H1 (cell line): ENCODE data around the gene LHX2. TPM values are rescaled to one million over a fixed set of nuclear protein-coding genes. Genes with fewer than 3 reads are reported as not detected.

ENCODE experiments used
- CTCF ChIA-PET: fragments of 300-600 bp; sonication (Branson Sonifier 250); formaldehyde crosslinking; loops from one replicate; lab custom pipeline; 2021; ENCODE audit not compliant: partially characterized antibody; lab: Charles Lee
- POLR2A ChIA-PET: fragments of 300-600 bp; sonication (Branson Sonifier 250); formaldehyde crosslinking; loops from one replicate; lab custom pipeline; 2021; ENCODE audit warnings: inconsistent platforms; ENCODE audit not compliant: partially characterized antibody; lab: Charles Lee
- DNase-seq, 2 experiments: peaks; one replicate each; pipeline versions ENCODE4 v3.0.0 to v3.0.0-alpha.2; 2010 to 2022; ENCODE audit warnings: low spot score in 2 of 2, low read depth in 1 of 2, mixed read lengths in 1 of 2
- FAIRE-seq: peaks from 2 replicates; lab custom pipeline; 2011; peaks lifted over from hg19 to GRCh38; lab: Jason Lieb, UNC
- H2AFZ ChIP-seq: 2 replicates; pipeline ENCODE4 v1.8.1; 2012; ENCODE audit warnings: low read length, inconsistent platforms
- H2AK5ac ChIP-seq: 2 replicates; pipeline ENCODE4 v1.6.1; 2013; ENCODE audit warnings: low read depth, low read length
- H2BK120ac ChIP-seq: replicated peaks from 2 replicates; pipeline ENCODE3; 2013; ENCODE audit warnings: low read depth, low read length, inconsistent platforms
- H2BK12ac ChIP-seq: 2 replicates; pipeline ENCODE4 v1.6.1; 2013; ENCODE audit warnings: low read depth, low read length
- H2BK15ac ChIP-seq: 2 replicates; pipeline ENCODE4 v1.6.1; 2013; ENCODE audit warnings: low read length
- H2BK20ac ChIP-seq: 2 replicates; pipeline ENCODE4 v1.6.1; 2013; ENCODE audit warnings: low read length
- H2BK5ac ChIP-seq: 2 replicates; pipeline ENCODE4 v1.6.1; 2013; ENCODE audit warnings: low read depth, low read length
- H3K14ac ChIP-seq: 2 replicates; pipeline ENCODE4 v1.6.1; 2013; ENCODE audit warnings: inconsistent platforms; ENCODE audit not compliant: insufficient read length
- H3K18ac ChIP-seq: 2 replicates; pipeline ENCODE4 v1.6.1; 2013; ENCODE audit warnings: low read length; ENCODE audit errors: extremely low read depth
- H3K23ac ChIP-seq: 2 replicates; pipeline ENCODE4 v1.6.1; 2013; ENCODE audit warnings: inconsistent platforms; ENCODE audit not compliant: insufficient read length
- H3K23me2 ChIP-seq: 2 replicates; pipeline ENCODE4 v1.6.1; 2013; ENCODE audit warnings: low read depth, low read length
- H3K27ac ChIP-seq: 2 replicates; pipeline ENCODE4 v1.6.1; 2011; ENCODE audit warnings: low read depth, low read length, inconsistent platforms
- H3K27me3 ChIP-seq, 4 experiments: replicated peaks in 1 of 4; 1 replicate in 1 of 4; 2 replicates in 3 of 4; pipeline versions ENCODE4 v1.6.1 to v1.8.1; 2011 to 2013; ENCODE audit warnings: low read length in 3 of 4, mild to moderate bottlenecking in 3 of 4, inconsistent platforms in 2 of 4, mixed read lengths in 2 of 4, moderate library complexity in 1 of 4; ENCODE audit not compliant: control insufficient read depth in 3 of 4, insufficient read depth in 3 of 4; ENCODE audit errors: extremely low read depth in 1 of 4
- H3K36me3 ChIP-seq, 4 experiments: 2 replicates each; pipeline versions ENCODE4 v1.6.1 to v1.8.1; 2011 to 2013; ENCODE audit warnings: mild to moderate bottlenecking in 4 of 4, low read length in 3 of 4, moderate library complexity in 2 of 4, control low read depth in 1 of 4, inconsistent platforms in 1 of 4; ENCODE audit not compliant: insufficient read depth in 4 of 4, control insufficient read depth in 2 of 4
- H3K4ac ChIP-seq: replicated peaks from 2 replicates; pipeline ENCODE3; 2013; ENCODE audit warnings: low read length, low read depth, mixed read lengths, inconsistent platforms; ENCODE audit not compliant: insufficient read length
- H3K4me1 ChIP-seq, 4 experiments: replicated peaks in 1 of 4; 1 replicate in 1 of 4; 2 replicates in 3 of 4; pipeline versions ENCODE4 v1.6.1 to v1.8.1; 2011 to 2013; ENCODE audit warnings: low read length in 3 of 4, inconsistent platforms in 2 of 4, mixed read lengths in 1 of 4; ENCODE audit not compliant: insufficient read depth in 4 of 4, control insufficient read depth in 3 of 4
- H3K4me2 ChIP-seq, 2 experiments: 2 replicates each; pipeline versions ENCODE4 v1.6.1 to v1.8.1; 2011 to 2013; ENCODE audit warnings: low read depth in 2 of 2, low read length in 2 of 2, control low read depth in 1 of 2, inconsistent platforms in 1 of 2, mild to moderate bottlenecking in 1 of 2; ENCODE audit not compliant: insufficient read depth in 1 of 2
- H3K4me3 ChIP-seq, 4 experiments: fragments of 200-600, 300-600 bp in 1 of 4; sonication (generic), shearing (Covaris generic), sonication (Bioruptor Twin) in 1 of 4; 2 replicates each; pipeline versions ENCODE4 v1.5.1 to v1.8.1; 2011 to 2016; ENCODE audit warnings: low read length in 4 of 4, low read depth in 3 of 4, control low read depth in 2 of 4, inconsistent platforms in 2 of 4, mild to moderate bottlenecking in 2 of 4, mixed read lengths in 1 of 4, moderate library complexity in 1 of 4; ENCODE audit not compliant: insufficient read depth in 2 of 4; ENCODE audit errors: extremely low read depth in 1 of 4
- H3K56ac ChIP-seq: replicated peaks from 2 replicates; pipeline ENCODE3; 2013; ENCODE audit warnings: low read depth, mild to moderate bottlenecking, mixed read lengths, low read length, inconsistent platforms; ENCODE audit not compliant: insufficient read length
- H3K79me1 ChIP-seq: 2 replicates; pipeline ENCODE4 v1.6.1; 2013; ENCODE audit warnings: low read depth, low read length, control low read depth
- H3K79me2 ChIP-seq, 2 experiments: 2 replicates each; pipeline versions ENCODE4 v1.6.1 to v1.8.1; 2012 to 2013; ENCODE audit warnings: low read length in 2 of 2, mild to moderate bottlenecking in 2 of 2, inconsistent platforms in 1 of 2; ENCODE audit not compliant: insufficient read depth in 2 of 2, control insufficient read depth in 1 of 2
- H3K9ac ChIP-seq, 4 experiments: replicated peaks in 1 of 4; 1 replicate in 1 of 4; 2 replicates in 3 of 4; pipeline versions ENCODE4 v1.6.1 to v1.8.1; 2011 to 2013; ENCODE audit warnings: low read depth in 3 of 4, low read length in 3 of 4, control low read depth in 2 of 4, mild to moderate bottlenecking in 2 of 4, moderate library complexity in 2 of 4, inconsistent platforms in 1 of 4; ENCODE audit errors: extremely low read depth in 1 of 4
- H3K9me3 ChIP-seq, 2 experiments: 2 replicates each; pipeline versions ENCODE4 v1.6.1 to v1.8.1; 2012 to 2013; ENCODE audit warnings: mild to moderate bottlenecking in 2 of 2, moderate library complexity in 2 of 2, control low read depth in 1 of 2, inconsistent platforms in 1 of 2, low read depth in 1 of 2, low read length in 1 of 2, mixed read lengths in 1 of 2; ENCODE audit not compliant: insufficient read depth in 2 of 2
- H4K20me1 ChIP-seq, 2 experiments: replicated peaks in 1 of 2; 2 replicates each; pipeline versions ENCODE3 to v1.8.1; 2011 to 2013; ENCODE audit warnings: inconsistent platforms in 2 of 2, low read length in 2 of 2, mild to moderate bottlenecking in 1 of 2; ENCODE audit not compliant: insufficient read depth in 2 of 2, control insufficient read depth in 1 of 2
- H4K5ac ChIP-seq: 2 replicates; pipeline ENCODE4 v1.6.1; 2013; ENCODE audit warnings: low read length, low read depth, mixed read lengths, inconsistent platforms; ENCODE audit not compliant: insufficient read length
- H4K8ac ChIP-seq: 2 replicates; pipeline ENCODE4 v1.8.0; 2013; ENCODE audit warnings: mild to moderate bottlenecking, moderate library complexity, low read length, inconsistent platforms; ENCODE audit not compliant: insufficient read depth; ENCODE audit errors: extremely low read depth
- H4K91ac ChIP-seq: replicated peaks from 2 replicates; pipeline ENCODE3; 2013; ENCODE audit warnings: low read length, mixed read lengths, inconsistent platforms; ENCODE audit not compliant: insufficient read length
- ATF2 ChIP-seq: IDR thresholded peaks from 2 replicates; pipeline ENCODE4 v1.6.1; 2012; ENCODE audit warnings: low read length, inconsistent platforms
- CBX8 ChIP-seq: fragments of 300-800, 300-1000 bp; sonication (generic); IDR thresholded peaks from 2 replicates; pipeline ENCODE4 v1.7.1; 2016; ENCODE audit warnings: low read depth, low read length, borderline replicate concordance
- CTBP2 ChIP-seq: IDR thresholded peaks from 2 replicates; pipeline ENCODE4 v1.7.0; 2011; ENCODE audit warnings: borderline replicate concordance, mild to moderate bottlenecking, moderate library complexity, mixed read lengths, low read length; ENCODE audit not compliant: insufficient read depth, insufficient read length
- NANOG ChIP-seq: IDR thresholded peaks from 2 replicates; pipeline ENCODE4 v1.6.1; 2011; ENCODE audit warnings: low read length, low read depth, mild to moderate bottlenecking, inconsistent platforms; ENCODE audit not compliant: insufficient read depth, poor library complexity, severe bottlenecking
- SAP30 ChIP-seq: fragments of 300-600 bp; sonication (generic); IDR thresholded peaks from 2 replicates; pipeline ENCODE4 v1.7.1; 2012; ENCODE audit warnings: low read length, moderate library complexity, mild to moderate bottlenecking, inconsistent platforms; ENCODE audit not compliant: insufficient read depth, insufficient replicate concordance
- SIRT6 ChIP-seq: IDR thresholded peaks from one replicate; pipeline ENCODE4 v1.7.1; 2012; ENCODE audit warnings: low read length, inconsistent platforms
- SIX5 ChIP-seq: IDR thresholded peaks from 2 replicates; pipeline ENCODE4 v1.6.1; 2011; ENCODE audit warnings: mild to moderate bottlenecking, low read depth, low read length
- SP2 ChIP-seq: IDR thresholded peaks from 2 replicates; pipeline ENCODE4 v1.6.1; 2012; ENCODE audit warnings: mild to moderate bottlenecking, low read length, inconsistent platforms
- SRF ChIP-seq: IDR thresholded peaks from 2 replicates; pipeline ENCODE4 v1.6.1; 2011; ENCODE audit warnings: mild to moderate bottlenecking, low read depth, low read length, moderate library complexity
- USF2 ChIP-seq: IDR thresholded peaks from 2 replicates; pipeline ENCODE4 v1.6.1; 2011; ENCODE audit warnings: low read length, improper control_type of control experiment
- WGBS, 2 experiments: shearing (Covaris generic) in 1 of 2; methylation state at CpG; one replicate each; pipeline versions ENCODE4 v1.1.6 to v1.1.7; 2013 to 2015; ENCODE audit warnings: low lambda C conversion rate in 2 of 2, mixed read lengths in 2 of 2, inconsistent platforms in 1 of 2, low coverage in 1 of 2, missing lambda C conversion rate in 1 of 2; ENCODE audit not compliant: insufficient replicate concordance in 2 of 2, insufficient coverage in 1 of 2, insufficient read length in 1 of 2; ENCODE audit errors: extremely low coverage in 1 of 2, missing lambda C conversion rate in 1 of 2; 5-methylcytosine and 5-hydroxymethylcytosine counted together
- polyA plus RNA-seq, 7 experiments: library from polyadenylated mRNA; depleted of rRNA in 3 of 7; stranded (reverse) in 5 of 7; unstranded in 2 of 7; fragments of >200 nt in 5 of 7; fragments of 200-250 nt in 2 of 7; gene quantifications; 1 replicate in 5 of 7; 2 replicates in 1 of 7; 4 replicates in 1 of 7; pipeline versions ENCODE4 v1.2.1 to v1.2.3, GENCODE V29; 2011 to 2013; ENCODE audit warnings: missing spikeins in 2 of 7, mixed read lengths in 2 of 7
- total RNA-seq: library from RNA; stranded (reverse); fragmentation: NEBNext Ultra II Directional; extraction: Animal tissue kit (Norgen Biotek cat#: 25700); gene quantifications from 2 replicates; pipeline ENCODE4 v1.2.1, GENCODE V29; 2021

The LHX2 gene
- total and polyA plus RNA-seq, 2 of the 8 experiments (the other 6 are each of a cell fraction or from before 2014, with no cell fraction given), result 0.11 to 0.86 TPM

- Histone ChIP-seq H4K5ac (no peak overlapping the region), H3K14ac (no peak overlapping the region), H2BK15ac (peak overlapping the region; percentile 82), H3K56ac (peak overlapping the region; percentile 92), H3K4me3 (no peak overlapping the region), H3K9me3 (peaks cover 3 to 22% of the 10 kb centered on the region in 2 experiments; a peak in 2 of 4 replicates), H3K36me3 (no peaks in the 10 kb centered on the region; a peak in 2 of 8 replicates), H3K9ac (no peak overlapping the region), H3K79me1 (no peaks in the 10 kb centered on the region), H3K18ac (no peak overlapping the region), H4K91ac (peak overlapping the region; percentile 86), H3K23ac (no peak overlapping the region), H3K79me2 (peaks cover 0 to 4% of the 10 kb centered on the region in 2 experiments; a peak in 2 of 4 replicates), H3K4ac (no peak overlapping the region), H2AFZ (no peak overlapping the region), H2AK5ac (peak overlapping the region; percentile 96), H3K4me2 (no peak overlapping the region; a peak in 1 of 4 replicates), H3K27ac (no peak overlapping the region), H4K20me1 (peaks cover 0 to 21% of the 10 kb centered on the region in 2 experiments), H2BK20ac (no peak overlapping the region), H3K27me3 (no peaks in the 10 kb centered on the region; a peak in 1 of 7 replicates), H2BK5ac (no peak overlapping the region), H2BK120ac (no peak overlapping the region), H3K23me2 (peaks cover 24% of the 10 kb centered on the region), H2BK12ac (peak overlapping the region; percentile 53; the same call in 1 of the 2 replicates), H4K8ac (no peak overlapping the region), H3K4me1 (no peaks in the 10 kb centered on the region)
- CTCF ChIA-PET, result no interaction called here
- FAIRE-seq, result no peak
- POLR2A ChIA-PET, result no interaction called here
- WGBS, 2 experiments, result 86 to 100% methylated on average over 8 of the region's 8 CpGs
- DNase-seq, result no peak
- TF ChIP-seq SIRT6 (no peak), SAP30 (no peak), NANOG (no peak), USF2 (no peak), CTBP2 (no peak), SP2 (no peak), SRF (no peak), SIX5 (no peak), ATF2 (no peak), CBX8 (no peak; the same call in 1 of the 2 replicates)
Observed at GRCh38 chr9:123972618-123973017, 39.0 kb upstream of the LHX2 start.
